ENCODE measurements around the gene GPR146. TPM values are rescaled to one million over a fixed set of nuclear protein-coding genes. Genes with fewer than 3 reads are reported as not detected.

The GPR146 gene
- total RNA-seq, 1 donor from 2014 or later, result 36.1 TPM

DNA sequence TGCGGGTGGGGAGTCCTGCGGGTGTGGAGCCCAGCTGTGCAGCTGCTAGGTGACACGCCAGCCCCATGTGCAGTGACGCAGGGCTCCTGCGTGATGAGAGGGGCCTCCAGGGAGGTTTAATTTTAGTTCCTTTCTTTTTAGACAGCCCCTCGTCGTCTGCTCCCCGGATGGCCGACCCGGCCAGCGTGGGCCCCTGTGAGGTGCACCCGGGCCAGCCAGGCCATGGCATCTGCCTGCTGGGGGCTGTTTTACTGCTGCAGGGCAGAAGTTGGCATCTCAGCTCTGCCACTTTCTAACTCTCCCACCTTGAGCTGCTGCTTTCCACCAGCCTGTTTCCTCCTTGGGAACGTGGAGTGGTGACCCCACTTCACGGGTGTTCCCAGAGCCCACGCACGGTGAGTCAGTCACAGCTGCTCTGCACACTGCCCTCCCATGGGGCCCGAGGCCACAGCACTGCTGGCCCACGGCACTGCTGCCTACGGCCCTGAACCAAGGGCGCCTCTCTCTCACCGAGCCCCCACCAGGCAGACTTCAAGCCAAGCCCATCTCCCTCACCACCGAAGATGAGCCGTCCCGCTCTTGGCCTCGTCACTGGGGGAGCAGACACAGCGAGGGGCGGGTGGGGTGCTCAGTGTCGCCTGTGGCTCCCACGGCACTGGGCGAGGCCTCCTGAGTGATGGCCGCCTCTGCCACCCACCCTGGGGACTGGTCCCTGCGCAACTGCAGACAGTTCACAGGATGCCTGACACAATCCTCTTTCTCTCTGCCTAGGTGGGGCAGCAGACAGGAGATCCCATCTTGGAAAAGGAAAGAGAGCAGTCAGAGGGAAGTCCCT, 40.1 kb upstream of the GPR146 start:
- Histone ChIP-seq H3K36me3 (peaks cover 0 to 6% of the 10 kb centered on the region in 2 donors), H3K4me1 (no peaks in the 10 kb centered on the region), H3K27ac (no peak overlapping the region), H3K4me3 (no peak overlapping the region), H3K9me3 (no peaks in the 10 kb centered on the region), H3K27me3 (no peaks in the 10 kb centered on the region)
- TF ChIP-seq, protein P1, sequence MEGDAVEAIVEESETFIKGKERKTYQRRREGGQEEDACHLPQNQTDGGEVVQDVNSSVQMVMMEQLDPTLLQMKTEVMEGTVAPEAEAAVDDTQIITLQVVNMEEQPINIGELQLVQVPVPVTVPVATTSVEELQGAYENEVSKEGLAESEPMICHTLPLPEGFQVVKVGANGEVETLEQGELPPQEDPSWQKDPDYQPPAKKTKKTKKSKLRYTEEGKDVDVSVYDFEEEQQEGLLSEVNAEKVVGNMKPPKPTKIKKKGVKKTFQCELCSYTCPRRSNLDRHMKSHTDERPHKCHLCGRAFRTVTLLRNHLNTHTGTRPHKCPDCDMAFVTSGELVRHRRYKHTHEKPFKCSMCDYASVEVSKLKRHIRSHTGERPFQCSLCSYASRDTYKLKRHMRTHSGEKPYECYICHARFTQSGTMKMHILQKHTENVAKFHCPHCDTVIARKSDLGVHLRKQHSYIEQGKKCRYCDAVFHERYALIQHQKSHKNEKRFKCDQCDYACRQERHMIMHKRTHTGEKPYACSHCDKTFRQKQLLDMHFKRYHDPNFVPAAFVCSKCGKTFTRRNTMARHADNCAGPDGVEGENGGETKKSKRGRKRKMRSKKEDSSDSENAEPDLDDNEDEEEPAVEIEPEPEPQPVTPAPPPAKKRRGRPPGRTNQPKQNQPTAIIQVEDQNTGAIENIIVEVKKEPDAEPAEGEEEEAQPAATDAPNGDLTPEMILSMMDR (IDR thresholded peaks at IDR 0.05), result no peak
- no peak for TF ChIP-seq POLR2AphosphoS5 (IDR thresholded peaks at IDR 0.05; ENCODE audit: insufficient read depth in 1 of 2, low read depth in 1 of 2)
- no peak for TF ChIP-seq POLR2A (IDR thresholded peaks at IDR 0.05)
- DNase-seq (ENCODE audit: extremely low spot score in 2 of 2), result no peak
- intact Hi-C loops (cut with DNase I), result no loop called here

DNA sequence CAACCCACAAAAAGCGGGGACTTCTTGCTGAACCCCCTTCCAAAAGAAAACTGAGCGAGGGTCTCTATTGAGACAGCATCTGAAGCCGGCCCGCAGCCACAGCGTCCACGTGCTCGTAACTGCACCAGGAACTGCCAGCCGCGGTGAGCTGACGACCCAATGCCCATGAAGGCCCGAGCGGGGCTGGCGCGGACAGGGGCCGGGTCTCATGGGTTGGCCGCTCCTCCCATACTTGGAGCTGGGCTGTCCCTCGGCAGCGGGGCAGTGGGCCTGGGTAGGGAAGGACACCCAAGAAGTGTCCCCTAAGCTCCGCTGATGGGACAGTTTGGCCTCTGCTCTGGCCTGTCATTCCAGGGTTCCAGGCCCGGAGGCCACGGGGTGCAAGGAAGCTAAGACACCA, 39.0 kb upstream of the GPR146 start:
- DNase-seq (ENCODE audit: extremely low spot score in 2 of 2), result no peak
- Histone ChIP-seq H3K9me3 (no peaks in the 10 kb centered on the region), H3K27ac (no peak overlapping the region), H3K27me3 (no peaks in the 10 kb centered on the region), H3K36me3 (peaks cover 0 to 12% of the 10 kb centered on the region in 2 donors), H3K4me3 (no peak overlapping the region), H3K4me1 (no peaks in the 10 kb centered on the region)
- intact Hi-C loops (cut with DNase I), result no loop called here
- TF ChIP-seq POLR2AphosphoS5 (IDR thresholded peaks at IDR 0.05; ENCODE audit: insufficient read depth in 1 of 2, low read depth in 1 of 2) (no peak), POLR2A (IDR thresholded peaks at IDR 0.05) (no peak)
- TF ChIP-seq, protein P1 (IDR thresholded peaks at IDR 0.05), result no peak

DNA sequence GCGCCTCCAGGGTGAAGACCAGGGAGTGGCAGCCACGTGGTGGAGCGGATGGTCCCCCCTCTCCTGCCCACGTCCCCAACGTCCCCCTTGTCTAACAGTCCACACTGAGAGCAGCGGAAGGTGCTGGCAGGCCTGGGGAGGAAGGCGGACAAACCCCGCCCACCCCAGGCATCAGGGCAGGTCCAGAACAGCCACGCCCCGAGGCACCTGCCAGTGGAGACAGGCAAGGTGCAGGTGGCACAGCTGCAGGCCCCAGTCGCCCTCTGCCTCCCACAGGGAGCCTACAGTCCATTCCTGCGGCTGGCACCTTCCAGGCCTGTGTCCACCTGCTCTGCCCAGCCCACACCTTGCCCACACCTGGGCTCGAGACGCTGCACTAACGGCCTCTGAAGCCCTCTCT, 36.4 kb upstream of the GPR146 start:
- no peak for DNase-seq (ENCODE audit: extremely low spot score in 2 of 2)
- H3K27me3 ChIP-seq, result no peaks in the 10 kb centered on the region
- TF ChIP-seq POLR2A (IDR thresholded peaks at IDR 0.05) (no peak), POLR2AphosphoS5 (IDR thresholded peaks at IDR 0.05; ENCODE audit: insufficient read depth in 1 of 2, low read depth in 1 of 2) (no peak)
- TF ChIP-seq, protein P1 (IDR thresholded peaks at IDR 0.05), result no peak
- intact Hi-C loops (cut with DNase I), result no loop called here
- peaks cover 6% of the 10 kb centered on the region for H3K4me1 ChIP-seq
- no peak overlapping the region for H3K27ac ChIP-seq
- no peak overlapping the region for H3K4me3 ChIP-seq
- no peaks in the 10 kb centered on the region for H3K9me3 ChIP-seq
- H3K36me3 ChIP-seq, result peaks cover 0 to 12% of the 10 kb centered on the region in 2 donors

DNA sequence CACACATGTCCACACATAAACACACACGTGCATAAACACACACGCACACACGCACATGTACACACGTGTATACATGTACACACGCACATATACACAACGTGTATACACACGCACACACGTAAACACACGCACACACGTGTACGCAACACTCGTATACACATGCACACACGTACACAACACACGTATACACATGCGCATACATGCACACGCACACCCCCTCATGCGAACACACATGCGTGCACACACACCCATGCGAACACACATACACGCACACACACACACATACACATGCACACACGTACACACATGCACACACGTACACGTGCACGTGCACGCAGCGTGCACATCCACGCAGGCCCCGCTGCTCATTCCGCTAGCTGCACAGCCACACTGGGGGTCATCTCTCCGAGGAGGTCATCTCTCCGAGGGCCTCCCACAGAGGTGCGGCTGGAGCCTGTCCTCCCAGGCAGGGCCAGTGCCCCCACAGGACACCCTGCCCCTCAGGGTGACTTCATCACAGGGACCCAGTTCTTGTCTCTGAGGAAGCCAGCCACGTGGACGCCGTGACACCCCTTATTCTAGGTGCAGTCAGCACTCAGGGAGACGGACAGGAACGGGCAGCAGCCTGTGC, 35.5 kb upstream of the GPR146 start:
- Histone ChIP-seq H3K36me3 (peaks cover 0 to 12% of the 10 kb centered on the region in 2 donors), H3K4me3 (no peak overlapping the region), H3K9me3 (no peaks in the 10 kb centered on the region), H3K27me3 (no peaks in the 10 kb centered on the region), H3K4me1 (peaks cover 6% of the 10 kb centered on the region), H3K27ac (no peak overlapping the region)
- TF ChIP-seq POLR2A (IDR thresholded peaks at IDR 0.05) (no peak), POLR2AphosphoS5 (IDR thresholded peaks at IDR 0.05; ENCODE audit: insufficient read depth in 1 of 2, low read depth in 1 of 2) (no peak)
- TF ChIP-seq, protein P1 (IDR thresholded peaks at IDR 0.05), result no peak
- intact Hi-C loops (cut with DNase I), result no loop called here
- no peak for DNase-seq (ENCODE audit: extremely low spot score in 2 of 2)

DNA sequence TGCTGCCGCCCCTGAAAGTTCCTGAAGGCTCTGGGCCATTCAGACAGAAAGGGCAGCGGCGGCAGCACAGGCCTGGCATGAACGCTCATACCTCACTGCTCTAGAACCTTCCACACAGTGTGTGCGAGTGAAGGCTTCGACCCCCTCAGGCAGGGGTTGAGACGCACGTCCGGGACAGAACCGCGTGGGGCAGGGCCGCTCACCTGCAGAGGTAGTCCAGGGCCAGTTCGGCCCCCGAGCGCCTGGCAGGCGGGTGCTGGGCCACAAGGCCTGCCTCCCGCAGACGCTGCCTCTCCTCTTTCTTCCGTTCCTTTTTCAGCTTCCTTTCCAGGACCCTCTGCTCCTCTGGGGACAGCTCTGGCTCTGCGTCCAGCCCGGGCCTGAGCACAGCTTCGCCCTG, 34.6 kb upstream of the GPR146 start:
- no peak overlapping the region for H3K4me3 ChIP-seq
- no peaks in the 10 kb centered on the region for H3K27me3 ChIP-seq
- TF ChIP-seq POLR2AphosphoS5 (IDR thresholded peaks at IDR 0.05; ENCODE audit: insufficient read depth in 1 of 2, low read depth in 1 of 2) (no peak), POLR2A (IDR thresholded peaks at IDR 0.05) (no peak)
- TF ChIP-seq, protein P1 (IDR thresholded peaks at IDR 0.05), result no peak
- peaks cover 0 to 12% of the 10 kb centered on the region in 2 donors for H3K36me3 ChIP-seq
- DNase-seq (ENCODE audit: extremely low spot score in 2 of 2), result no peak
- H3K4me1 ChIP-seq, result peaks cover 6% of the 10 kb centered on the region
- intact Hi-C loops (cut with DNase I), result no loop called here
- H3K9me3 ChIP-seq, result no peaks in the 10 kb centered on the region
- no peak overlapping the region for H3K27ac ChIP-seq
